Measurements from ENCODE around the gene TMEM31. TPM values are rescaled to one million over a fixed set of nuclear protein-coding genes. Genes with fewer than 3 reads are reported as not detected.
A peak's percentile ranks its signal among the peaks of the same experiment; 100 is the strongest.

TMEM31 gene, protein sequence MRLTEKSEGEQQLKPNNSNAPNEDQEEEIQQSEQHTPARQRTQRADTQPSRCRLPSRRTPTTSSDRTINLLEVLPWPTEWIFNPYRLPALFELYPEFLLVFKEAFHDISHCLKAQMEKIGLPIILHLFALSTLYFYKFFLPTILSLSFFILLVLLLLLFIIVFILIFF
- total RNA-seq (0.18 TPM), polyA plus RNA-seq (ENCODE audit: insufficient read depth in 1 of 8, insufficient read length in 8 of 8, low replicate concordance in 1 of 8) (under 1 TPM in 7 of 8 donors, not detected in 1; 0.43 to 0.92 (median 0.70) TPM)
- long read RNA-seq, donor 1 = 0 reads
- long read RNA-seq, donor 2 = 0 reads
- long read RNA-seq, donor 3 = 0 reads
- long read RNA-seq, donor 4 = 0 reads
- long read RNA-seq, donor 5 = 0 reads
- long read RNA-seq, donor 6 = 0 reads
- long read RNA-seq, donor 7 = 0 reads
- long read RNA-seq, donor 8 = 0 reads
- long read RNA-seq, donor 9 = 0 reads
- long read RNA-seq, donor 10 = 0 reads
- long read RNA-seq, donor 11 = 0 reads

- Histone ChIP-seq H3K4me1 (ENCODE audit: control insufficient read depth, insufficient read depth, low read length) (no peaks in the 10 kb centered on the region), H3K27ac (ENCODE audit: low read length) (no peak within 1 kb of the TSS), H3K27me3 (ENCODE audit: control insufficient read depth, insufficient read depth, low read length) (peaks cover 22% of the 10 kb centered on the region), H3K9me3 (replicated peaks; ENCODE audit: control insufficient read depth, low read depth, low read length) (no peaks in the 10 kb centered on the region), H3K4me3 (ENCODE audit: low read length) (no peak within 1 kb of the TSS), H3K36me3 (ENCODE audit: control insufficient read depth, insufficient read depth, low read length) (no peaks in the 10 kb centered on the region)
- no peak for DNase-seq
- WGBS (ENCODE audit: insufficient coverage) = no CpG with 5 or more reads among the region's 5 CpGs
These were observed at the start of gene TMEM31 for GRCh38 chrX:103710609-103711008. Gene TMEM31 (plus strand): TSS chrX:103710909. CDS start chrX:103712259, 1,350 bp downstream.

GRCh38 chrX:103663981-103664762, 46.5 kb upstream of the TMEM31 start:
- DNase-seq = no peak
- Histone ChIP-seq H3K9me3 (replicated peaks; ENCODE audit: control insufficient read depth, low read depth, low read length) (no peaks in the 10 kb centered on the region), H3K27me3 (ENCODE audit: control insufficient read depth, insufficient read depth, low read length) (peaks cover 30% of the 10 kb centered on the region), H3K4me3 (ENCODE audit: low read length) (no peak overlapping the region), H3K36me3 (ENCODE audit: control insufficient read depth, insufficient read depth, low read length) (no peaks in the 10 kb centered on the region), H3K27ac (ENCODE audit: low read length) (no peak overlapping the region), H3K4me1 (ENCODE audit: control insufficient read depth, insufficient read depth, low read length) (peaks cover 4% of the 10 kb centered on the region)
- 17% methylated on average over 11 of the region's 23 CpGs for WGBS (ENCODE audit: insufficient coverage)

- Histone ChIP-seq H3K4me3 (ENCODE audit: low read length) (no peak overlapping the region), H3K36me3 (ENCODE audit: control insufficient read depth, insufficient read depth, low read length) (no peaks in the 10 kb centered on the region), H3K4me1 (ENCODE audit: control insufficient read depth, insufficient read depth, low read length) (peaks cover 4% of the 10 kb centered on the region), H3K27me3 (ENCODE audit: control insufficient read depth, insufficient read depth, low read length) (peaks cover 28% of the 10 kb centered on the region), H3K27ac (ENCODE audit: low read length) (no peak overlapping the region), H3K9me3 (replicated peaks; ENCODE audit: control insufficient read depth, low read depth, low read length) (no peaks in the 10 kb centered on the region)
- WGBS (ENCODE audit: insufficient coverage) = 67% methylated on average over 1 of the region's 3 CpGs
- no peak for DNase-seq
These were observed 44.3 kb upstream of the TMEM31 start for GRCh38 chrX:103666202-103667107.

DNA sequence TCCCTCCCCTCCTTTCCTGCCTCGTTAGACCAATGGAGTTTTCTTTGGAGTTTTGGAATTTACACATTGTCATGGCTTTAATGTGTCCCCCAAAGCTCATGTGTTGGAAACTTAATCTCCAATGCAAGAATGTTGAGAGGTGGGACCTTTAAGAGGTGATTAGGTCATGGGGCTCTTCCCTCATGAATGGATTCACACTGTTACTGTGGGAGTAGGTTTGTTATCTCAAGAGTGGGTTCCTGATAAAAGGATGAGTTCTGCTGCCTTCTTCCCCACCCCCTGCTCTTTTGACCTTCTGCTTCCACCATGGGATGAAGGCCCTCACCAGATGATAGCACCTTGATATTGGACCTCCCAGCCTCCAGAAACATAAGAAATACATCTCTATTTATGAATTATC, 41.0 kb upstream of the TMEM31 start:
- Histone ChIP-seq H3K36me3 (ENCODE audit: control insufficient read depth, insufficient read depth, low read length) (no peaks in the 10 kb centered on the region), H3K9me3 (replicated peaks; ENCODE audit: control insufficient read depth, low read depth, low read length) (no peaks in the 10 kb centered on the region), H3K27me3 (ENCODE audit: control insufficient read depth, insufficient read depth, low read length) (peaks cover 24% of the 10 kb centered on the region), H3K27ac (ENCODE audit: low read length) (no peak overlapping the region), H3K4me3 (ENCODE audit: low read length) (no peak overlapping the region), H3K4me1 (ENCODE audit: control insufficient read depth, insufficient read depth, low read length) (no peaks in the 10 kb centered on the region)
- no peak for DNase-seq
- no CpG with 5 or more reads among the region's 1 CpG for WGBS (ENCODE audit: insufficient coverage)

DNA sequence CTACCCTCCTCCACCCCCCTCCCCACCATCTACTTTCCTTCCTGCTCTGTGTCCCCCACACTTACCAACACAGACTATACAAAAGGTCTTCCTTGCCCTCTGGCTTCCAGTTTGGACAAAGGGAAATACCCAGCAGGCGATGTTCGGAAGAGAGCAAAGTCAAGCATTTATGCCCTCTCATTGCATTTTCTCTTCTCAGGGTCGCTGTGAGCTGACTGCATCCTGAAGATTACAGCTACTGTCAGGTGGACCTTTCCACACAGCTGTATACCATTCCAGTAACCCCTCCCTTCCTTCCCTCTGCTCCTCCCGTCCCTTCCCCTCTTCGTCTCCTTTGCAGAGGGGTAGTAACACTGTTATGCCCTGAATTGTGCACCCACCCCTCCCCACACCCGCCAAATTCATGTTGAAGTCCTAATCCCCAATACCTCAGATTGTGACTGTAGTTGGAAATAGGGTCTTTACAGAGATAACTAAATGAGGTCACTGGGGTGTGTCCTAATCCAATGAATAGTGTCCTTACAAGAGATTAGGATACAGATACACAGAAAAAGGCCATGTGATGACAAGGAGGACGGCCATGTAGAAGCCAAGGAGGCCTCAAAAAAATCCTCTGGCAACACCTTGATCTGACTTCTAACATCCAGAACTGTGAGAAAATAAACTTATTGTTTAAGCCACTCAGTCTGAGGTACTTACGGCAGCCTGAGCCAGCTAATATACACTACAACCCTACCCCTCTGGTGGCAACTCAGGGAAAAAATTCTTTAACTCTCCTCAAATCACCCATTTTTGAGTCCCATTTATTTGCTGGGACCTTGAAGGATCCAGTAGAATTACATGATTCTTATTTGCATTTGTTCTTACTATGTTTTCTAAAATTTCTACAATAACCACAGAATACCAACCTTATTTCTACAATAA, 35.9 kb upstream of the TMEM31 start:
- H3K27me3 ChIP-seq (ENCODE audit: control insufficient read depth, insufficient read depth, low read length) = peaks cover 16% of the 10 kb centered on the region

GRCh38 chrX:103678199-103678993, 32.3 kb upstream of the TMEM31 start:
- H3K4me1 ChIP-seq (ENCODE audit: control insufficient read depth, insufficient read depth, low read length) = no peaks in the 10 kb centered on the region
- H3K4me3 ChIP-seq (ENCODE audit: low read length) = no peak overlapping the region
- WGBS (ENCODE audit: insufficient coverage) = 100% methylated on average over 1 of the region's 5 CpGs
- H3K9me3 ChIP-seq (replicated peaks; ENCODE audit: control insufficient read depth, low read depth, low read length) = no peaks in the 10 kb centered on the region
- DNase-seq = no peak
- H3K27me3 ChIP-seq (ENCODE audit: control insufficient read depth, insufficient read depth, low read length) = peaks cover 8% of the 10 kb centered on the region
- peaks cover 18% of the 10 kb centered on the region for H3K36me3 ChIP-seq (ENCODE audit: control insufficient read depth, insufficient read depth, low read length)
- H3K27ac ChIP-seq (ENCODE audit: low read length) = no peak overlapping the region

More for the DNA sequence above, 35.9 kb upstream of the TMEM31 start:
- H3K27ac ChIP-seq (ENCODE audit: low read length) = no peak overlapping the region
- 56% methylated on average over 6 of the region's 8 CpGs for WGBS (ENCODE audit: insufficient coverage)
- peaks cover 13% of the 10 kb centered on the region for H3K36me3 ChIP-seq (ENCODE audit: control insufficient read depth, insufficient read depth, low read length)
- H3K9me3 ChIP-seq (replicated peaks; ENCODE audit: control insufficient read depth, low read depth, low read length) = no peaks in the 10 kb centered on the region
- DNase-seq = no peak
- no peak overlapping the region for H3K4me3 ChIP-seq (ENCODE audit: low read length)
- no peaks in the 10 kb centered on the region for H3K4me1 ChIP-seq (ENCODE audit: control insufficient read depth, insufficient read depth, low read length)

DNA sequence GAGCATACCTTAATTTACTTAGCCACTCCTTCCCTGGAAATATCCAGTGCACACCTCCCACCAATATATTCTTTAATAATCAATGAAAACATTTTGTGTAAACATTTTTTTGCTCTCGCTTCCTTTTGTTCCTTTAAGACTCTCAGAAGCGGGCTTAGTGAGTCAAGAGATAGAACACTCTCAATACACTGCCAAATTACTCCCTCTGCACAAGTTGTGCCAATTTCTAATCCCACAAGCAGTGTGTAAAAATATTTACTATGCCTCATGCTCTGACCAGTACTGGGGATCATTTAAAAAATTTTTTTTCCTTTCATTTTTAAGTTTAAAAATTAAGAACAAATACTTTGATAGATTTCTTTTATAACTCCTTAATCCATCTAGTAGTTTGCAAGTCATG, 29.3 kb upstream of the TMEM31 start:
- no CpG with 5 or more reads among the region's 2 CpGs for WGBS (ENCODE audit: insufficient coverage)
- DNase-seq = no peak
- H3K36me3 ChIP-seq (ENCODE audit: control insufficient read depth, insufficient read depth, low read length) = peaks cover 17% of the 10 kb centered on the region

GRCh38 chrX:103685396-103685795, 25.3 kb upstream of the TMEM31 start:
- peak overlapping the region; percentile 60 for H3K4me3 ChIP-seq (ENCODE audit: low read length)

More for the DNA sequence above, 29.3 kb upstream of the TMEM31 start:
- Histone ChIP-seq H3K9me3 (replicated peaks; ENCODE audit: control insufficient read depth, low read depth, low read length) (no peaks in the 10 kb centered on the region), H3K4me3 (ENCODE audit: low read length) (no peak overlapping the region), H3K27me3 (ENCODE audit: control insufficient read depth, insufficient read depth, low read length) (peaks cover 9% of the 10 kb centered on the region), H3K4me1 (ENCODE audit: control insufficient read depth, insufficient read depth, low read length) (no peaks in the 10 kb centered on the region), H3K27ac (ENCODE audit: low read length) (no peak overlapping the region)

More at GRCh38 chrX:103685396-103685795, 25.3 kb upstream of the TMEM31 start:
- Histone ChIP-seq H3K36me3 (ENCODE audit: control insufficient read depth, insufficient read depth, low read length) (peaks cover 10% of the 10 kb centered on the region), H3K27me3 (ENCODE audit: control insufficient read depth, insufficient read depth, low read length) (peaks cover 18% of the 10 kb centered on the region), H3K4me1 (ENCODE audit: control insufficient read depth, insufficient read depth, low read length) (no peaks in the 10 kb centered on the region), H3K9me3 (replicated peaks; ENCODE audit: control insufficient read depth, low read depth, low read length) (no peaks in the 10 kb centered on the region), H3K27ac (ENCODE audit: low read length) (peak overlapping the region; percentile 98)
- DNase-seq = peak; percentile 15
- WGBS (ENCODE audit: insufficient coverage) = no CpG with 5 or more reads among the region's 5 CpGs
